DOHH2 (cell line): ENCODE results near the gene FSTL4.

Source experiments
- CTCF ChIP-seq: fragments of 200-600 bp; sonication (generic); IDR thresholded peaks from one replicate; pipeline ENCODE4 v1.5.1; 2014; ENCODE audit warnings: antibody characterized with exemption, mild to moderate bottlenecking, low read depth, low read length; ENCODE audit not compliant: poor library complexity, severe bottlenecking
- EZH2phosphoT487 ChIP-seq: fragments of 200-600 bp; sonication (generic); IDR thresholded peaks from 2 replicates; pipeline ENCODE4 v1.6.1; 2017; ENCODE audit warnings: borderline replicate concordance, mild to moderate bottlenecking, antibody characterized with exemption, low read length, moderate library complexity, mixed read lengths

GRCh38 chr5:133643365-133643764 is 31.0 kb upstream of the FSTL4 start:
- TF ChIP-seq CTCF (no peak), EZH2phosphoT487 (no peak)
